DOHH2 (cell line): ENCODE results near the gene APOBEC3A.
"Not testable (repeated sequence)": the region's sequence is repeated elsewhere in the genome, so short reads cannot be mapped to it uniquely, and the experiment has no call there.

Experiments used
- H3F3A ChIP-seq: fragments of 200-600 bp; sonication (generic), shearing (Covaris generic); 2 replicates; pipeline ENCODE4 v1.6.0; 2016; ENCODE audit warnings: antibody characterized with exemption, mild to moderate bottlenecking; ENCODE audit not compliant: control insufficient read depth, insufficient read depth
- H3K27ac ChIP-seq: fragments of 200-600 bp; sonication (generic); 2 replicates; pipeline ENCODE4 v1.5.1; 2014; ENCODE audit warnings: low read depth, mild to moderate bottlenecking, low read length, moderate library complexity
- H3K27me3 ChIP-seq: fragments of 200-600 bp; sonication (generic); 2 replicates; pipeline ENCODE4 v1.6.1; 2014; ENCODE audit warnings: mild to moderate bottlenecking, low read length, mixed read lengths; ENCODE audit not compliant: control insufficient read depth
- H3K36me3 ChIP-seq: fragments of 200-600 bp; sonication (generic); 2 replicates; pipeline ENCODE4 v1.6.1; 2014; ENCODE audit warnings: mild to moderate bottlenecking, low read length, moderate library complexity, mixed read lengths; ENCODE audit not compliant: control insufficient read depth
- H3K4me1 ChIP-seq: fragments of 200-600 bp; sonication (generic); 2 replicates; pipeline ENCODE4 v1.6.1; 2014; ENCODE audit warnings: mild to moderate bottlenecking, low read length, mixed read lengths; ENCODE audit not compliant: control insufficient read depth
- H3K4me2 ChIP-seq: fragments of 200-600 bp; sonication (generic); 2 replicates; pipeline ENCODE4 v1.6.0; 2014; ENCODE audit warnings: mild to moderate bottlenecking, low read length, moderate library complexity
- H3K4me3 ChIP-seq: fragments of 200-600 bp; sonication (generic); 2 replicates; pipeline ENCODE4 v1.5.1; 2014; ENCODE audit warnings: mild to moderate bottlenecking, low read length, mixed read lengths
- H3K79me2 ChIP-seq: fragments of 200-600 bp; sonication (generic); 2 replicates; pipeline ENCODE4 v1.6.1; 2014; ENCODE audit warnings: mild to moderate bottlenecking, low read length, mixed read lengths; ENCODE audit not compliant: control insufficient read depth
- H3K9me2 ChIP-seq: fragments of 200-600 bp; sonication (generic); replicated peaks from 2 replicates; pipeline ENCODE4 v1.6.1; 2014; ENCODE audit warnings: mild to moderate bottlenecking, low read length, mixed read lengths; ENCODE audit not compliant: control insufficient read depth
- H3K9me3 ChIP-seq: fragments of 200-600 bp; sonication (generic); 2 replicates; pipeline ENCODE4 v1.6.1; 2014; ENCODE audit warnings: antibody characterized with exemption, low read length, mixed read lengths; ENCODE audit not compliant: control insufficient read depth, insufficient read depth
- H4K20me1 ChIP-seq: fragments of 200-600 bp; sonication (generic); 2 replicates; pipeline ENCODE4 v1.6.0; 2014; ENCODE audit warnings: low read depth, mild to moderate bottlenecking, antibody characterized with exemption, low read length, moderate library complexity; ENCODE audit not compliant: control insufficient read depth, insufficient read depth
- EZH2phosphoT487 ChIP-seq: fragments of 200-600 bp; sonication (generic); IDR thresholded peaks from 2 replicates; pipeline ENCODE4 v1.6.1; 2017; ENCODE audit warnings: borderline replicate concordance, mild to moderate bottlenecking, antibody characterized with exemption, low read length, moderate library complexity, mixed read lengths
- TF ChIP-seq, protein P1 (sequence below): fragments of 200-600 bp; sonication (generic); IDR thresholded peaks from one replicate; pipeline ENCODE4 v1.5.1; 2014; ENCODE audit warnings: antibody characterized with exemption, mild to moderate bottlenecking, low read depth, low read length; ENCODE audit not compliant: poor library complexity, severe bottlenecking

APOBEC3A gene

GRCh38 chr22:39007177-39007576 is 49.8 kb downstream of the APOBEC3A start:
- Histone ChIP-seq H3K27me3 (no peaks in the 10 kb centered on the region), H3K4me2 (no peak overlapping the region), H3K79me2 (no peaks in the 10 kb centered on the region), H4K20me1 (no peaks in the 10 kb centered on the region), H3K9me2 (no peaks in the 10 kb centered on the region), H3F3A (peaks cover 3% of the 10 kb centered on the region), H3K36me3 (no peaks in the 10 kb centered on the region), H3K9me3 (no peaks in the 10 kb centered on the region), H3K4me1 (peaks cover 6% of the 10 kb centered on the region), H3K4me3 (no peak overlapping the region), H3K27ac (no peak overlapping the region)
- no peak for TF ChIP-seq EZH2phosphoT487
- TF ChIP-seq, protein P1, sequence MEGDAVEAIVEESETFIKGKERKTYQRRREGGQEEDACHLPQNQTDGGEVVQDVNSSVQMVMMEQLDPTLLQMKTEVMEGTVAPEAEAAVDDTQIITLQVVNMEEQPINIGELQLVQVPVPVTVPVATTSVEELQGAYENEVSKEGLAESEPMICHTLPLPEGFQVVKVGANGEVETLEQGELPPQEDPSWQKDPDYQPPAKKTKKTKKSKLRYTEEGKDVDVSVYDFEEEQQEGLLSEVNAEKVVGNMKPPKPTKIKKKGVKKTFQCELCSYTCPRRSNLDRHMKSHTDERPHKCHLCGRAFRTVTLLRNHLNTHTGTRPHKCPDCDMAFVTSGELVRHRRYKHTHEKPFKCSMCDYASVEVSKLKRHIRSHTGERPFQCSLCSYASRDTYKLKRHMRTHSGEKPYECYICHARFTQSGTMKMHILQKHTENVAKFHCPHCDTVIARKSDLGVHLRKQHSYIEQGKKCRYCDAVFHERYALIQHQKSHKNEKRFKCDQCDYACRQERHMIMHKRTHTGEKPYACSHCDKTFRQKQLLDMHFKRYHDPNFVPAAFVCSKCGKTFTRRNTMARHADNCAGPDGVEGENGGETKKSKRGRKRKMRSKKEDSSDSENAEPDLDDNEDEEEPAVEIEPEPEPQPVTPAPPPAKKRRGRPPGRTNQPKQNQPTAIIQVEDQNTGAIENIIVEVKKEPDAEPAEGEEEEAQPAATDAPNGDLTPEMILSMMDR, result no peak

DNA sequence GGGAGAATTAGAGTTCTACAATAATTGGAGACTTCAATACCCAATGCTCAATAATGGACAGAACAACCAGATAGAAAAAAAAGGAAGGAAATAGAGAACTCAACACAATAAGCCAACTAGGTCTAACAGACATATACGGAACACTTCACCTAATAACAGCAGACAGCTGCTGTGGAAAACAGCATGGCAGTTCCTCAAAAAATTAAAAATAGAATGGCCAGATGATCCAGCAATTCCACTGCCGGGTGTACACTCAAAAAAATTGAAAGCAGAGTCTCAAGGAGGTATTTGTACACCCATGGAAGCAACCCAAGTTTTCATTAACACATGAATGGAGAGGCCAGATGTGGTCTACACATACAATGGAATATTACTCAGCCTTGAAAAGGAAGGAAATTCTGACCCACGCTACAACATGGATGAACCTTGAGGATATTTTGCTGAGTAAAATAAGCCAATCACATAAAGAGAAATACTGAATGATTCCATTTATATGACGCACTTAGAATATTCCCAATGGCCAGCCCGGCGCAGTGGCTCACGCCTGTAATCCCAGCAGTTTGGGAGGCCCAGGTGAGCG is 51.0 kb downstream of the APOBEC3A start:
- H3K9me2 ChIP-seq, H3F3A ChIP-seq, H3K9me3 ChIP-seq, H3K36me3 ChIP-seq, H3K27me3 ChIP-seq, H4K20me1 ChIP-seq, H3K27ac ChIP-seq, H3K4me1 ChIP-seq, H3K79me2 ChIP-seq, H3K4me2 ChIP-seq, H3K4me3 ChIP-seq: not testable (repeated sequence)

DNA sequence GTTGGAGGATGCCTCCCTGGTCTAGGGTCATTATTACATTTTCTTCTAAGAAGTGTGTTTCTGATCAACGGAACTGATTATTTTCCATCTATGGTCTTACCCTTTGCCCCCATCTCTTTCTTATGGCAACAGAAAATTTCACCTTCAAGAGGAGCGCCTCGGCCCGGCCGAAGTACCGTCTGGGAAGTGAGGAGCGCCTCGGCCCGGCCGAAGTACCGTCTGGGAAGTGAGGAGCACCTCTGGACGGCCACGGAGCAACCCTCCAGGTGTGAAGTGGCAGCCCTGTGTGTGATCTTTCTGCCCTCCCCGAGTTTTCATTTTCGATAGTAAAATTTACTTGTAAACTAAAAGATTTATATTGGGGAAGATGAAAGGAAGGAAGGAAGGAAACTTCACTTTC is 53.5 kb downstream of the APOBEC3A start:
- no peaks in the 10 kb centered on the region for H3K79me2 ChIP-seq
- peaks cover 16% of the 10 kb centered on the region for H3K4me1 ChIP-seq
- no peak overlapping the region for H3K4me3 ChIP-seq
- no peaks in the 10 kb centered on the region for H3K36me3 ChIP-seq
- H3K9me3 ChIP-seq, result no peaks in the 10 kb centered on the region
- no peaks in the 10 kb centered on the region for H3K9me2 ChIP-seq
- H3F3A ChIP-seq, result peaks cover 3% of the 10 kb centered on the region
- H3K27me3 ChIP-seq, result no peaks in the 10 kb centered on the region
- no peak overlapping the region for H3K4me2 ChIP-seq
- no peaks in the 10 kb centered on the region for H4K20me1 ChIP-seq
- TF ChIP-seq, protein P1, result no peak
- no peak for TF ChIP-seq EZH2phosphoT487
- H3K27ac ChIP-seq, result no peak overlapping the region
